LNCAP (cell line): Measurements from ENCODE around the gene TRMT10A.

Experiments used
- CTCF ChIP-seq: fragments of 450-650 bp; IDR thresholded peaks from 2 replicates; pipeline ENCODE4 v1.5.1; 2017; ENCODE audit warnings: mild to moderate bottlenecking

Gene TRMT10A

GRCh38 chr4:99578714-99579113 lies 14.9 kb upstream of the TRMT10A start:
- no peak for TF ChIP-seq CTCF

- TF ChIP-seq CTCF: no peak
These were observed 10.9 kb upstream of the TRMT10A start, which contains the start of gene MTTP for GRCh38 chr4:99574530-99575324. MTTP (plus strand) TSS chr4:99574824; CDS start chr4:99574910, 86 bp downstream.

GRCh38 chr4:99573735-99574368 lies 10.0 kb upstream of the TRMT10A start:
- no peak for TF ChIP-seq CTCF

- no peak for TF ChIP-seq CTCF
These were observed 8.8 kb upstream of the TRMT10A start for GRCh38 chr4:99572527-99573240.

GRCh38 chr4:99571883-99572282 lies 8.0 kb upstream of the TRMT10A start:
- TF ChIP-seq CTCF: no peak

GRCh38 chr4:99564921-99565320 lies 1.1 kb upstream of the TRMT10A start:
- TF ChIP-seq CTCF: no peak

GRCh38 chr4:99552872-99553271 lies 11.0 kb downstream of the TRMT10A start:
- no peak for TF ChIP-seq CTCF
